Measurements from ENCODE around the gene MYL4. TPM values are rescaled to one million over a fixed set of nuclear protein-coding genes. Genes with fewer than 3 reads are reported as not detected.

MYL4 gene
- not detected in 2 replicates for total RNA-seq

DNA sequence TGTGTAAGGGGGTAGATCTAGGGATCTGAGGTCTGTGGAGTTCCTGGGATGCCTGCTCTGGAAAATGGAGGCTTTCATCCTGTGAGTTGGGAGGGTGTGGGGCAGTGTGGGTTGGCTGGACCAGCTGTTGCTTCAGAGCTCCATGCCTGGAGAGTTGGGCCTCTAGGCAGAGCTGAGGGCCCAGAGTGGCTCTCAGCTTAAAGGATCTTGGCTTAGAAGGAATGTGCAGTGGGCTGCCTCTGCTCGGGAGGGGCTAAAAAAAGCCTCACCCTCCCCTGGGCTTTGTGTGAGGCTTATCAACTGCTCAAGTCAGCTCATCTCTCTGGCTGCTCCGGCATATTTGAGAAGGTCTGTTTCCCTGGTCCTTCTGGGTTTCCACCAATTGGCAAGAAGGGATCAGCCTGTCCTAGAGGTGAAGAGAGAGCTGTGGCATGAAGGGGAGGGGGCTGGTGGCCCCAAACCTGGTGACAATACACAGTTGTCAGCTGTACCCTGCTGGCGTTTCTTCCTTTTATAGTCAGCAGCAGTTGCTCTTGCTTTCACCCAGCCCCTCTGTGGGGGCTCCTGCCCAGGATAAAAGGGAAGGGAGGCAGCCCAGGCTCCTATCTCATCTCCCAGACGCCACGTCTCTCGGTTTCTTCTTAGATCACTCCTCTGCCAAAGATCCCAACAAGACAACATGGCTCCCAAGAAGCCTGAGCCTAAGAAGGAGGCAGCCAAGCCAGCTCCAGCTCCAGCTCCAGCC is at the start of gene MYL4:
TSS of gene MYL4 (plus strand) at position 605 of the 745 bp plus-strand sequence. CDS start at position 680, 75 bp downstream.

DNA sequence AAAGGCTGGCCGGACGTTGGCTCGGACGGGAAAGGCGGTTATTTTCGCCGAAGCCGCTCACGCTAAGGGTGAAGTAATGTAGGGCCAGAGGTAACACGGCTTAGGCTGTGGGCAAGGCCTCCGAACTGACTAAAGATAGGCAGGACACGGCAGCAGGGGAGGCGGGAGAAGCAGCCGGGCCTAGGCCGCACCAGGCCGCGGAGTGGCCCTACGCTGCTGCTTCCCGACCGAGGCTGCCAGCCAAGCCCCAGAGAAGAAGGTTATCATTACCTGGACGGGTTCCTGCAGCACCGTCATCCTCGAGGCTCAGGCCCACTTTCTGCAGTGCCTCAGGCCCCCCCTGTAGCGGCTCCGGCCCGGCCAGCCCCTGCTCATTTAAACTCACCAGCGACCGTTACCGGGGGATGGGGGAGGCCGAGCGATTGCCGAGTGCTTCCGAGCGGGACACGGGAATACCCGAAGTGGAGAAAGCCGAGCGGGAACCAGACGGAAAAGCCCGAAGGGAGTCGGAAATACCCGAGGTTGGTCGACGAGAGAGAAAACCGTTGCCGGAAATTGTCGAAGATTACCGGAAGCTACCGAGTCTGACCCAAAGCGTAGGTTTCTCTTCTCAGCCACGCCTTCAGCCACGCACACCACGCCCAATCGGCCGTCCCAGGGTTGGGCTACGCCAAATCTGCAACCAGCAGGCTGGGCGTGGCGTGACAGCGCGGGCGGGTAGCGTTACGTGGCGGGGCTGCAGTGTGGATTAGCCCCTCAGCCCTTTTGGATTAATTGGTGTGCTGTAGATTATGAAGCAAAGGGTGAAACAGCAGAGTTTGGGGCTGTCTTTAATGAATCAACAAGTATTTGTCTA is 20.0 kb upstream of the MYL4 start, which contains the start of gene CDC27:
TSS of gene CDC27 (minus strand) at position 420 of the 856 bp plus-strand sequence. CDS start at position 297, 123 bp downstream.

DNA sequence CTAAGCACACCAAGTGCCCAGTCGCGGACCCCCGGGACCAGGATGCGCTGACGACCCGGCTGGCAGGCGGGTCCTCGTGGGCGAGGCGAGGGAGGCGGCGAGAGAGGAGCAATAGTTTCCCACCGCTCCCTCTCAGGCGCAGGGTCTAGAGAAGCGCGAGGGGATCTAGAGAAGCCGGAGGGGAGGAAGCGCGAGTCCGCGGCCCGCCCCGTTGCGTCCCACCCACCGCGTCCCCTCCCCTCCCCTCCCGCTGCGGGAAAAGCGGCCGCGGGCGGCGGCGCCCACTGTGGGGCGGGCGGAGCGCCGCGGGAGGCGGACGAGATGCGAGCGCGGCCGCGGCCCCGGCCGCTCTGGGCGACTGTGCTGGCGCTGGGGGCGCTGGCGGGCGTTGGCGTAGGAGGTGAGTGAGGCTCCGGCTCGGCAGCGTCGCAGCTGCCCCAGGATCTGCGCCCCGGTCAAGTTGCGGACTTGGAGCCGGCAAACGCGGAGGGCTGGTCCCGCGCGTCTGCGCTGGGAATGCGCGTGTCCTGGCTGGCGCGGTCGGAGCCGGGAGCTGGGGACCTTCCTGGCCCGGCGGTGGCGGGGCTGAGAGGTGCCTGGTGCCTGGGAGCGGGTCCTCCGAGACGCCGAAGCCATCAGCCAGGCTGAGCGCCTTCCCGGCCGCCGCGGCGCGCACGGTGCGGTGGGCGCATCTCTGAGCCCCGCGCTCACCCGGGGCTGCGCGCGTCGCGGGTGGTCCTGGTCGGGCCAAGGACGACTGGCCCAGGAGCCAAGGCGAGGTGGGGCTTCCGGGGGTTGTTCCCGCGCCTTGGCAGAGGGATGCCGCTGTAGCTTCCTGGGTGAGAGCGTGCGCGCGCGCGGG is 44.6 kb downstream of the MYL4 start, which contains the start of gene ITGB3:
TSS of gene ITGB3 (plus strand) at position 287 of the 862 bp plus-strand sequence. CDS start at position 322, 35 bp downstream.

Other genes starting within 250 kb of the MYL4 start
- not detected in 2 replicates for gene RPRML, start 230.1 kb upstream of the MYL4 start, total RNA-seq
- 45.5 and 71.9 TPM in 2 replicates for gene CDC27, start 20.1 kb upstream of the MYL4 start, total RNA-seq
- gene ITGB3, start 44.5 kb downstream of the MYL4 start, total RNA-seq = 148 and 185 TPM in 2 replicates
- 0.65 and 3.4 TPM in 2 replicates for gene EFCAB13, start 114.6 kb downstream of the MYL4 start, total RNA-seq